Stomach (tissue), 9 donors: Measurements from ENCODE around the gene CBARP. TPM values are rescaled to one million over a fixed set of nuclear protein-coding genes. Genes with fewer than 3 reads are reported as not detected.

ENCODE experiments used
- DNase-seq, 2 donors: peaks; one replicate each; pipeline versions ENCODE4 v3.0.0 to v3.0.0-alpha.2; 2013 to 2019
- H3K27ac ChIP-seq, 5 donors: fragments of 200-600 bp in 4 of 5; sonication (generic) in 4 of 5; one replicate each; pipeline ENCODE4 v1.5.1; 2013 to 2019; ENCODE audit warnings: mild to moderate bottlenecking in 1 of 5, moderate library complexity in 1 of 5
- H3K27me3 ChIP-seq, 3 donors: fragments of 200-600 bp; sonication (generic); one replicate each; pipeline ENCODE4 v1.5.1; 2017 to 2019; ENCODE audit warnings: mixed run types in 1 of 3
- H3K36me3 ChIP-seq, 4 donors: fragments of 200-600 bp; sonication (generic); 1 replicate in 3 of 4; 2 replicates in 1 of 4; pipeline ENCODE4 v1.5.1; 2016 to 2019
- H3K4me1 ChIP-seq, 4 donors: fragments of 200-600 bp; sonication (generic); one replicate each; pipeline ENCODE4 v1.5.1; 2016 to 2019
- H3K4me3 ChIP-seq, 4 donors: fragments of 200-600 bp; sonication (generic) in 3 of 4; one replicate each; pipeline ENCODE4 v1.5.1; 2016 to 2019; ENCODE audit warnings: mild to moderate bottlenecking in 1 of 4
- H3K9me3 ChIP-seq, 4 donors: fragments of 200-600 bp; sonication (generic); one replicate each; pipeline ENCODE4 v1.5.1; 2016 to 2019
- EP300 ChIP-seq: sonication (generic); formaldehyde crosslinking; IDR thresholded peaks from one replicate; pipeline ENCODE4 v1.6.1; 2017; ENCODE audit warnings: antibody characterized with exemption
- POLR2A ChIP-seq, 4 donors: fragments of 450-650 bp; IDR thresholded peaks; one replicate each; pipeline ENCODE4 v1.6.1; 2016; ENCODE audit warnings: antibody characterized with exemption in 4 of 4, control low read depth in 2 of 4, mild to moderate bottlenecking in 1 of 4, moderate library complexity in 1 of 4
- POLR2AphosphoS5 ChIP-seq, 3 donors: sonication (generic); formaldehyde crosslinking; IDR thresholded peaks; one replicate each; pipeline ENCODE4 v1.6.1; 2016; ENCODE audit warnings: antibody characterized with exemption in 3 of 3
- WGBS, 5 donors: extraction: QIAGEN DNeasy Blood & Tissue Kit in 3 of 5; methylation state at CpG; one replicate each; pipeline versions ENCODE4 v1.1.5 to v1.1.7; 2013 to 2018; 5-methylcytosine and 5-hydroxymethylcytosine counted together
- intact Hi-C: fragments of 100-400 bp; cut with DNase I; formaldehyde crosslinking; loops from one replicate; pipeline ENCODE4 v1.15.1; 2023; ENCODE audit warnings: low total_unique reads
- polyA plus RNA-seq, 3 donors: library from polyadenylated mRNA; stranded (reverse); fragments of 200-250 nt; gene quantifications; one replicate each; pipeline ENCODE4 v1.2.3, GENCODE V29; 2013
- total RNA-seq, 5 donors: library from RNA; depleted of rRNA; stranded (reverse); fragments of >200 nt; gene quantifications; one replicate each; pipeline versions ENCODE4 v1.1.0 to v1.2.3, GENCODE V29; 2014 to 2016
- TF ChIP-seq, protein P1 (sequence below), 7 experiments: fragments of 450-650 bp in 4 of 7; fragments of 200-600 bp in 3 of 7; sonication (generic) in 3 of 7; IDR thresholded peaks; one replicate each; pipeline ENCODE4 v1.5.1; 2016 to 2019; ENCODE audit warnings: antibody characterized with exemption in 7 of 7, control low read depth in 2 of 7, mild to moderate bottlenecking in 1 of 7
- donor health status: healthy with polysubstance abuse.
- donor health status: Bipolar disorder and iron deficiency.
- donor health status: healthy.

The CBARP gene
- total and polyA plus RNA-seq, 8 donors: 0.19 to 8.9 (median 0.78) TPM; not detected in 4

DNA sequence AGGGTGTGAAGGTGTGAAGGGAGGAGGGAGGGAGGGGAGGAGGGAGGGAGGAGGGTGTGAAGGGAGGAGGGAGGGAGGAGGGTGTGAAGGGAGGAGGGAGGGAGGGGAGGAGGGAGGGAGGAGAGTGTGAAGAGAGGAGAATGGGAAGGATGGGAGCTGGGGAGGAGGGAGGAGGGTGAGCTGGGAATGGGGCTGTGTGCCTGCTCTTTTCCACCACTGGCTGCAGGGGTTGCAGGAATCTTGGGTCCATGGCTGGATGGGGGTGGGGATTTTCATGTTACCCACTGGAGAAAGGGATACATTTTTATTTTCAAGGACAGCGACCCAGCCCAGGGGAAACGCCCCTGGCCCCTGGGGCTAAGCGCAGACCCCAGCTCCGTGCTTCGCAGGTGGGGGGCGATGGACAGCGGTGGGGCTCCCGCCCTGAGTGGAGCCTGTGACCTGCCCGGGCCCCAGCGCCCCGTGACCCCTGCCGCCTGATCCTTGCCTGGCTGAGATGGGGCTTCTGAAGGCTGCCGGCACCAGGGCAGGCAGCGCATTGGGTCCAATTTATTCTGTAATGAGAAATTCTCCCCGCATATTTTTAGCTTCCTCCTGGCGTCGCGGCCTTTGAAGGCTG is 44.9 kb upstream of the CBARP start:
- no peak for DNase-seq
- intact Hi-C loops: loop anchor here (10.0 kb wide), 1 partner anchor 82 kb away; no protein-coding TSS in a partner anchor
- H3K27ac ChIP-seq: no peak overlapping the region
- TF ChIP-seq POLR2A (IDR thresholded peaks at IDR 0.05) (no peak), EP300 (no peak), POLR2AphosphoS5 (IDR thresholded peaks at IDR 0.05) (no peak)
- TF ChIP-seq, protein P1, sequence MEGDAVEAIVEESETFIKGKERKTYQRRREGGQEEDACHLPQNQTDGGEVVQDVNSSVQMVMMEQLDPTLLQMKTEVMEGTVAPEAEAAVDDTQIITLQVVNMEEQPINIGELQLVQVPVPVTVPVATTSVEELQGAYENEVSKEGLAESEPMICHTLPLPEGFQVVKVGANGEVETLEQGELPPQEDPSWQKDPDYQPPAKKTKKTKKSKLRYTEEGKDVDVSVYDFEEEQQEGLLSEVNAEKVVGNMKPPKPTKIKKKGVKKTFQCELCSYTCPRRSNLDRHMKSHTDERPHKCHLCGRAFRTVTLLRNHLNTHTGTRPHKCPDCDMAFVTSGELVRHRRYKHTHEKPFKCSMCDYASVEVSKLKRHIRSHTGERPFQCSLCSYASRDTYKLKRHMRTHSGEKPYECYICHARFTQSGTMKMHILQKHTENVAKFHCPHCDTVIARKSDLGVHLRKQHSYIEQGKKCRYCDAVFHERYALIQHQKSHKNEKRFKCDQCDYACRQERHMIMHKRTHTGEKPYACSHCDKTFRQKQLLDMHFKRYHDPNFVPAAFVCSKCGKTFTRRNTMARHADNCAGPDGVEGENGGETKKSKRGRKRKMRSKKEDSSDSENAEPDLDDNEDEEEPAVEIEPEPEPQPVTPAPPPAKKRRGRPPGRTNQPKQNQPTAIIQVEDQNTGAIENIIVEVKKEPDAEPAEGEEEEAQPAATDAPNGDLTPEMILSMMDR (IDR thresholded peaks at IDR 0.05): no peak
- H3K9me3 ChIP-seq: no peaks in the 10 kb centered on the region
- no peak overlapping the region for H3K4me3 ChIP-seq
- H3K4me1 ChIP-seq: peaks cover 0 to 60% (median 34%) of the 10 kb centered on the region in 4 donors
- peaks cover 14 to 23% (median 18%) of the 10 kb centered on the region in 4 donors for H3K36me3 ChIP-seq
- peaks cover 17 to 57% (median 45%) of the 10 kb centered on the region in 3 donors for H3K27me3 ChIP-seq
- 75 to 84% (median 80%) methylated on average over 15 to 18 of the region's 18 CpGs for WGBS, 5 donors

DNA sequence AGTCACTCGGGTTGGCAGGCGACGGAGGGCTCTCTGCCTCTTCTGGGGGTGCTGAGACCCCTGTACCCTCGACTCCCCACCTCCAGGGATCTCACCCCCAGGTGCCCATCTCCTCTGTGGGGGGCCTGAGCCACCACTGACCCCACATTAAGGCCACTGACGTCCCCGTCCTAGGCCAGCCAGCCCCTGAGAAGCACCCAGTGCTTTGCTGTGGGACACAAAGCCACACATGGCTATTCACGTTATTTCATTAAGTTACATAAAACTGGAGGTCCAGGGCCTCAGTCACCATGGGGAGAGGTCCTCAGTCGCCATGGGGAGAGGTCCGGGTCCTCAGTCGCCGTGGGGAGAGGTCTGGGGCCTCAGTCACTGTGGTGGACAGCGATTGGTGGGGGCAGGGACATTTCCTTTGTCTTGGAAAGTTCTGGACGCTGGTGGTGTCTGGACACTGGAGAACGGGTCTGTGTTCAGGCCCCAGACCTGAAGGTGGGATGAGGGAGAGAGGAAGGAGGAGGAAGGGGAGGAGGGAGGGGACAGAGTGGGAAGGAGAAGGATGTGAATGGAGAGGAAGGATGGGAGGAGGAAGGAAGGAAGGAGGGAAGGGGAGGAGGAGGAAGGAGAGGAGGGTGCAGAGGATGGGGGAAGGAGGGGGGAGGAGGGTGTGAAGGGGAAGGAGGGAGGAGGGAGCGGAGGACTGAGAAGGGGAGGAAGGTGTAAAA is 43.9 kb upstream of the CBARP start:
- no peak overlapping the region for H3K4me3 ChIP-seq
- H3K27ac ChIP-seq: no peak overlapping the region
- DNase-seq: no peak
- peaks cover 15 to 31% (median 24%) of the 10 kb centered on the region in 4 donors for H3K36me3 ChIP-seq
- WGBS, 5 donors: 57 to 69% (median 65%) methylated on average over 14 to 15 of the region's 15 CpGs
- intact Hi-C loops: loop anchor here (10.0 kb wide), 1 partner anchor 83 kb away; no protein-coding TSS in a partner anchor
- peaks cover 9 to 47% (median 35%) of the 10 kb centered on the region in 3 donors for H3K27me3 ChIP-seq
- TF ChIP-seq POLR2A (IDR thresholded peaks at IDR 0.05) (no peak), EP300 (no peak), POLR2AphosphoS5 (IDR thresholded peaks at IDR 0.05) (no peak)
- TF ChIP-seq, protein P1 (IDR thresholded peaks at IDR 0.05): no peak
- H3K4me1 ChIP-seq: peaks cover 1 to 59% (median 30%) of the 10 kb centered on the region in 4 donors
- no peaks in the 10 kb centered on the region for H3K9me3 ChIP-seq

DNA sequence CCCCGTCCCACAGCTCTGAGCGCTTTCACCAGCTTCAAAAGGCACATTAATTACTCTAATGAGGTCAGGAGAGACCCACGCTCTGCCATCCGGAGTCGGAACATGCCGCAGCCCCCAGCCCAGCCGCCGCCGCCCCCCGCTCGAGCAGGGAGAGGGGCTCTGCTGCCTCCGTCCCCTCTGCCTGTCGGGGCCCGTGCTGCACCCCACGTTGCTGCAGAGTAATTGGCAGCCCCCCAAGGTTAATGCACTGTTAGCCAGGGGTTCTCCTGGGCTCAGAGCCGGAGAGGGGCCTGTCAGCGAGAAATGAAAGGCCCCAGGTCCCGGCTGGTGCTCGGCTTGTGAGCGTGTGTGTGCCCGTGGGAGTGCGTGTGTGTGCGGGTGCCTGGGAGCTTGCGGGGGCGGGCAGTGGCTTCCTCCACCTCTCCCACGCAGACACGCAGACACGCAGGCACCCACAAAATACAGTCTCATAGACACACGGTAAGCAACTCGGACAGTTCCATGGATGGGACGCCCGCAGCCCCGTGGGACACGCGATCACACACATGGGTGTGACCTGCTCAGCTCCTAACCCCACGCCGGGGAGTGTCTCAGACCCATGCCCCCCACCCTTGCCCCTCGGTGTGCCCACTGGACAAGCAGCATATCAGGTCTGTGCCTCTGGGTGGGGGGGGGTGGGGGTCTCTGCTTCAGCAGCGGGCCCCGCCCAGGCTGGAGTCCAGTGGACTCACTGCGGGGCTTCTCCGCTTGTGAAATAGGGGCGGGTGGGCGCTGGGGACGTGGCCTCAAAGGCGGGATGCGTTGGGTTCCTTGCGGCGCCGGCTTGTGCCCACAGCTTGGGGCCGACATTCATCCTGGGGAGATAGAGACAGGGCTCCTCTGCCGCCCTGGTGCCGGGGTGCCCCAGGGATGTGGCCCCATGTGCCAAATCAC is 43.1 kb upstream of the CBARP start:
- no peak for DNase-seq
- H3K36me3 ChIP-seq: peaks cover 15 to 31% (median 24%) of the 10 kb centered on the region in 4 donors
- TF ChIP-seq EP300 (no peak), POLR2A (IDR thresholded peaks at IDR 0.05) (no peak), POLR2AphosphoS5 (IDR thresholded peaks at IDR 0.05) (no peak)
- TF ChIP-seq, protein P1 (IDR thresholded peaks at IDR 0.05): no peak
- 87 to 91% (median 88%) methylated on average over 35 to 53 of the region's 53 CpGs for WGBS, 5 donors
- intact Hi-C loops: loop anchor here (10.0 kb wide), 1 partner anchor 84 kb away; no protein-coding TSS in a partner anchor
- no peaks in the 10 kb centered on the region for H3K9me3 ChIP-seq
- peaks cover 8 to 60% (median 34%) of the 10 kb centered on the region in 4 donors for H3K4me1 ChIP-seq
- H3K27ac ChIP-seq: no peak overlapping the region
- H3K27me3 ChIP-seq: peaks cover 7 to 39% (median 29%) of the 10 kb centered on the region in 3 donors
- H3K4me3 ChIP-seq: no peak overlapping the region
